HT-29 (cell line): ENCODE data around the gene C10orf105. TPM values are rescaled to one million over a fixed set of nuclear protein-coding genes. Genes with fewer than 3 reads are reported as not detected.

Experiments
- DNase-seq: peaks from one replicate; pipeline ENCODE4 v3.0.0-alpha.2; 2015; ENCODE audit warnings: low spot score
- total RNA-seq: library from RNA; depleted of rRNA; stranded (reverse); fragments of >200 nt; shearing (Covaris generic); gene quantifications from 2 replicates; pipeline ENCODE4 v1.2.3, GENCODE V29; 2014

The C10orf105 gene
- total RNA-seq, 1 experiment from 2014 or later = 0.20 TPM

DNA sequence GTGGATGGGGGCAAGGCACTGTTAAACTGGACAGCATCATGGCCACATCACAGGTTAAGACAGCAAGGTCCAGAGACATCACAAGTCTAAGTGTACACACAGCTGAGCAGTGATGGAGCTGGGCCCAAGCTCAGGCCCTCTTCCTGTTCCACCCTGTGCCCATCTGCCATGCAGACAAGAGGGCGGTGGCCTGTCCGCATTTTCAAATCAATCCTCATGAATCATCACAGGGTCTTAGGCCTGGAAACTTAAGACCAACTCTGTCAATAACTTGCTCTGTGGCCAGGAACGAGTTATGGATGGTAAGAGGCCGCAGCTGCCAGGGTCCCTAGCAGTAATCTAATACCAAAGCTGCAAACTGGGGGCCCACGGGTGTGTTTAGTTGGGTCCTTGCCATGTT is 3.2 kb downstream of the C10orf105 start:
- no peak for DNase-seq

DNA sequence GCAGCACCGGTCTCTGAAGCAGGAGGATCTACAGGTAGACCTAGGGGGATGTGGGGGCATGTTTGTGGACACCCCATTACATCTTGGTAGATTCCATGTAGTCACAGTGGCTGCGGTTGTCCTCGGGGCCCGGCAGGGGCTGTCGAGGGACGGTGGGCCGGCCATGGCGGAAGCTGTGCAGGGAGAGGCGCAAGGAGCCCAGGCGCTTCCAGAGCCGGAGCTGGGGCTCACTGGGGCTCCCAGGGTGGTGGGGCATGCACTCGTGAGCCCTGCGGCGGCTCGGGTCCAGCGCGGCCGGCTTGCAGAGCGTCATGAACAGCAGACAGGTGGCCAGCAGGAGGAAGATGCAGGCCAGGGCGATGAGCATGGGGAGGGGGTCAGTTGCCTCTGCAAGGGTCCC is 3.7 kb downstream of the C10orf105 start:
- no peak for DNase-seq

DNA sequence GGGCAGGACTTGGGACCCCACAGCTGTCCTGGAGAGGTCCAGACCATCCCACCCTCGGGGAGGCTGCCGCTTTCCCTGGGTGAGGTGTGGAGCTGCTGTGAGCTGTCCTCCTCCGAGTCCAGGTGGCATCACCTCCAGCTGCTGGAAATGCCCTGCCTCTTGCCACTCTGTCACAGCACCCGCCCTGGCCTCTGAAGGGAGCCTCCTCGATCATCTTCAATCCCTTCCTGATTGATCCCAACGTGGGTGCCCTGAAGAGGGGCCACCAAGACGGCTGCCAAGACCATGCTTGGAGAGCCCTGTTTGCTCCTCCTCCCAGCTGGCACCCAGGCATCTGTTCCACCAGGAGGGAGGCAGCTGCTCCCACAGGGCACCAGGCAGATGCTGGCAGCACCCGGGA is 4.6 kb downstream of the C10orf105 start:
- DNase-seq = no peak

DNA sequence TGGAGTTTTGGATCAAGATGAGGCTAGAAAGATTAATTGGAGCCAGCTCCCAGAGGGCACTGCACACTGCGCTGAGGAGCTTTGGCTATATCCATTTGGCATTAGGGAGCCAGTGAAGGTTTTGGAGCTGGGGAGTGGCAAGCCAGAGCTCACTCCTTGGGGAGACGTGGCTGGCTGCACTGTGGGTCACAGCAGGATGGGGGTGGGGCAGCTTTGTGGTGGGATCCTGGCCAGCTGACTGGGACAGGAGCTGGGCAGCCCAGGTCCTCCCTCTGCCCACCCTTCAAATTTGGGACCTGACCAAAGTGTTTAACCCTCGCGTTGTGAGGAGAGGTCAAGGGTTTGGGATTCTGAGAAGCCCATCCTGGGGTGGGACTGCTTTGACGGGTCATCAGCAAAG is 5.0 kb downstream of the C10orf105 start:
- no peak for DNase-seq

DNA sequence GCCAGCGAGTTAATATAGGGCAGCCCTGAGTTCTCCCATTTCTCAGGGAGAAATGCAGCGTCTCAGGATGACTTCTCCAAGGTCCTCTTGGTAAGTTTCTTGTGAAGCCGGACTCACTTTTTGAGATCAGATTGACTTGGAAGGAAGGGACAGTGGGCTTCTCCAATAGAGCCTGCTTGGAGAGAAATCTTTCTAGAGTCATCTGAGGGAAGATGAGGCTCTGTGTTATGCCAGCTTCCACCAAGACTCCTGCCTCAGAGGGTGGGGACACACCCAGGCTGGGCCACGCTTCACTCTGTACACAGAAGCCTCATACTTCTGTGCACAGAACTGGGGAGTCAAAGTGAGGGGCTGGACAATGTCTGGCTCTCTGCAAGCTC is 5.6 kb downstream of the C10orf105 start:
- DNase-seq = no peak

DNA sequence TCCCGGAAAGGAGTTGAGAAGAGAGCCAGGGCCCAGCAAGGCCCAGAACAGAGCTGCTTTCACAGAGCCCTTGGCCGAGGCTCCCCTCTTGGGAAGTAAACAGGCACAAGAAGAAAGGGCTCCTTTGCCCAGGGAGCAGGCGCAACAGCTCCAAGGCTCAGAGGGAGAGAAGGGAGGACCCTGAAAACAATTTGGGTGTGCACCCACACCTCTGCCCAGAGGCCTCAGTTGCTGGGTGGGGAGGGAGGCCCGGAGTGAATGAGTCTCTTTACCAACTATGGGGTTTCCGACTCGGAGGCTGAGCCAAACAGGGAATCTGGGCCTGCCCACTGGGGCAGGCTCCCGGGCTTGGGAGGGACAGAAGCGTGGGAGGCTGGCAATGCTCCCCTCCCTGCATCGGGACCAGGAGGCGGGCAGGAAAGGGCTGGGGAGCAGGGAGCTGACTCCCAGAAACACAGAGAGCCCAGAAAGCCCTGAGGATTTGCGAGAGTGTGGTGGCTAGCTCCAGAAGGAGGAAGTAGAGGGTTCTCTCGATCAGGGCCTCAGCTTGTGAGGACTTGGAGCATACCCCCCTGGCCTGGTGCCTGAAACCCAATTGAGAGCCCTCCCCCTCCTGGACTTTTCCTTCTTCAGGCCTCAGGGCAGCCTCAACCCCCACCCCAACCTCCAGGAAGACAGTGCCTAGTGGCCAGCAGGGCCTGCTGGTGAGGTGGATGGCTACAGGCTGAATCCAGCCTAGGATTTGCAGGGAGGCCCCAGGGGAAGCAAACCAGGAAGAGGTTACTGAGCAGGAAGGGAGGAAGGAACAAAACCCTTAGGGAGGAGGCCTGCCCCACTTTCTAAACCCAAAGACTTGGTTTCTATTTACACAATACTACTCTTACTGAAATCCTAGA is 6.2 kb downstream of the C10orf105 start:
- peak; percentile 72 for DNase-seq

DNA sequence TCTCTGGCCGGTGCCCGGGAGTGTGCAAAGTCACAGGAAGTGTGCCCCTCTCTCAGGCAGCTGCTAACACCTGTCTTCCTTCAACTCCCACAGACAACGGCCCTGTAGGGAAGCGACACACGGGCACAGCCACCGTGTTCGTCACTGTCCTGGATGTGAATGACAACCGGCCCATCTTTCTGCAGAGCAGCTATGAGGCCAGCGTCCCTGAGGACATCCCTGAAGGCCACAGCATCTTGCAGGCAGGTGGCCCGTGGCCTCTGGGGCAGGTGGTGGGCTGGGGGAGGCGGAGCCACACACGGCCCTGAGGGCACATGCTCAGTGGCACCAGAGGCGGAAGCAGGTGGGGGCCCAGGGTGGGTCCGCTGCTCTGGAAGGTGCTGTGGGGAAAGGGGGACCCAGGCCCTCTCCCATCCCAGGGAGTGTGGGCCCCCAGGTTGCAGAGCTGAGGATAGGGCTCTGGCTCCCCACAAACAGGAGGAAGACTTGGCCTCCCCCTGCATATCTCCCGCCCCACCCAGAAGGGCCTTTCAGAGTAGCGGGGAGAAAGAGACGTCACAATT is 6.9 kb downstream of the C10orf105 start:
- no peak for DNase-seq

DNA sequence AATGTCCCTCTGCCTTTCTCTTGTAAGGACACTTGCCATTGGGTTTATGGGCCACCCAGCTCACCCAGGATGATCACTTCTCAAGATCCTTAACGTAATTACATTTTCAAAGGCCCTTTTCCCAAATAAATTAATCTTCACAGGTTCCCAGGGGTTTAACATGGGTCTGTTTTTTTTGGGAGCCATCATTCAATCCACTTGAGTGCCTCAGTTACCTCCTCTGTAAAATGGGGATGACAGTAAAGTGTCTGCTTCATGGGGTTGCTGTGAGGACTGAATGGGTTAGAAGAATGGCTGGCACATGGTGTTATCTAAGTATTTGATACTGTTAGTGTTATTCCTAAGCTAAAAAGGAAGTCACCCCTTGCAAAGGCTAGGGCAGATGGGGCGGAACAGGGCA is 7.4 kb downstream of the C10orf105 start:
- DNase-seq = no peak

DNA sequence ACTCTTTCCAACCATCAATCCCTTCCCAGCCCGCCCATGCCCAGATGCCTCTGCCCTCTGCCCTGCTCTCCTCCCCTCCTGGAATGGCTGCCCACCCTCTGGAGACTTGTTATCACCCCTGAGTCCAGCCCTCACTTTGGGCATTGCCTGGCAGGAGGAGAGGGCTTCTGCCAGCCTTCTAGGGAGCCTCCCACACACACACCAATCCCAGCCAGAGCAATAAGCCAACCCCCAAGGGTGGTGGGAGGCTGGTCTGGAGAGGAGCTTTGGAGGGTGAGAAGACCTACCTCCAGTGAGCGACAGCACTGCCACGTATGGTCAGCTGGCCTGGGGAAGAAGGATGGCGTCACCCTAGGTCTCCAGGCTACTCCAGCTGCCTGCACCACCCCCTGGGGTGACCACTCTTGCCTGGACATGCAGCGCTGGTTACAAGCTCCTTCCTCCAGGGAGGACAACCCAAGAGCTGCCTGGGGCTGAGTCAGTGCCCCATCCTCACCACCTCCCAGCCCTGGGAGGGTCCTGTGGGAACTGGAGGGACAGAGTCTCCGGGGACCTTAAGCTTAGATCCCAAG is 8.4 kb downstream of the C10orf105 start:
- DNase-seq = no peak

DNA sequence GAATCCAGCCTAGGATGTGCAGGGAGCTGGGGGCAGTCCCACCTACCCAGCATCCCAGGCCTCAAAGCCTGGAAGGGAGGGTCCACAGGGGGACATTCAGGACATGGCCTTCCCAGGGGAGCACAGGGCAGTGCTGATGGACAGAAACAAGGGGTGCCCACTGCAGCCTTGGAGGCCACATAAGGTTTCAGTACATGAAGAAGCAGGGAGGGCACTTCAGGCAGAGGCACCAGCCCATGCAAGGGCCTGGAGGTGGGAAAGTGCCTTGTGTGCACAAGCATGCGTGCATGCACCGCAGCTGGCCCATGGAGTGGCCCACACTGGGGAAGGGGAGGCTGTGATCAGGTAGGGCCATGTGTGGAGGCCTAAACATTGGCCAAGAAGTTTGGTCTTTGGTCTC is 9.1 kb downstream of the C10orf105 start:
- DNase-seq = no peak

DNA sequence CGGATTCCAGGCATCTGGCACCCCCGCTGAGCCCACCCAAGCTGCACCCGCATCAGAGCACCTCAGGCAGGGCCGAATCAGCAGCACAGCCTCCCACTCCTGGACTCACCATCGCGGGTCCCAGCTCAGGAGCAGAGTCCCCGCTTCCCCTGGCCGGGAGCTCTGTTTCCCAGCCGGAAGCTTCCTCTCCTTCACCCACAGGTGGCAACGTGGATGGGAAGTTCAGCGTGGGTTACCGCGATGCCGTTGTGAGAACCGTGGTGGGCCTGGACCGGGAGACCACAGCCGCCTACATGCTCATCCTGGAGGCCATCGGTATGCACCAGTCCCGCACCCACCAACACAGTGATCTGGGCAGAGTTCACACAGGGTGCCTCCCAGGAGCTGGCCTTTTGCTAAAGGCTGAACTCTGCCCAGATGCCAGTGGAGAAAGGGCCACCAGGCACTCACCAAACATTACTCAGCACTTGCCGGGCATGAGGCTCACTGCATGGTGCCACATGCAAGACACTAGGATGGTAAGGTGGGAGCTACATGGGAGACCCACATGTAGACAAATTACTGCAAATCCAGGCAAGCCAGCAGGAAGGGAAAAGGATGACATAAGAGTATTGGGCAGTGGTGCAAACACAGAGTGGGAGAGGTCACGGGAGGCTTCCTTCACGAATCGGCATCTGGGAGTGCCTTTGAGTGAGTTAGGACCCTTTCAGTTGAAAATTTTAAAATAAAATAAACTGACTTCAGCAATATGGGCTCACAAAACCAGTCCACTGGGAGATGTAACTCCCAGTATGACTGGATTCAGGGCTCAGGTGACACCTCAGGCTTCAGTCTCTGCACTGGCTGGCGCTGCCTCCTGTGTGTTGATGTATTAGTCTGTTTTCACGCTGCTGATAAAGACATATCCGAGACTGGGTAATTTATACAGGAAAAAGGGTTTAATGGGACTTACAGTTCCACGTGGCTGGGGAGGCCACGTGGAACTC is 10.4 kb downstream of the C10orf105 start:
- DNase-seq = peak; percentile 36

DNA sequence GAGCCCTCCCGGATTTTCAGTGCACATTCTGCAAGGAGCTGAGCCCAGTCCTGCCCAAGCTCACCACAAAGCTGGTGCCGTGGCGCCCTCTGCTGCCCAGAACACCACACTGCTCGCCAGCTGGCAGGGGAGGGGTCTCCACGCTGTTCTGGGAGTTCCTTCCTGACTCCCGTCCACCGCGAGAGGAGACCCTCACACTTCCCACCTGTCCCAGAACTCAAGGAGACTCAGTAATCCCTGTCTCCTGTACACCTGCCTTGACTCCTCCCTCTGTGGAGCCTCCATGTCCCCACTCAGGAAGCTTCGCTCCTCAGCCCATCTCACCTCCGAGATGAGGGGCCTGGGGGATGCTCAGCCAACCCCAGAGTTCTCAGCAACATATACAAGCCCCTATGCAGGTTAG is 11.3 kb downstream of the C10orf105 start:
- peak; percentile 50 for DNase-seq

DNA sequence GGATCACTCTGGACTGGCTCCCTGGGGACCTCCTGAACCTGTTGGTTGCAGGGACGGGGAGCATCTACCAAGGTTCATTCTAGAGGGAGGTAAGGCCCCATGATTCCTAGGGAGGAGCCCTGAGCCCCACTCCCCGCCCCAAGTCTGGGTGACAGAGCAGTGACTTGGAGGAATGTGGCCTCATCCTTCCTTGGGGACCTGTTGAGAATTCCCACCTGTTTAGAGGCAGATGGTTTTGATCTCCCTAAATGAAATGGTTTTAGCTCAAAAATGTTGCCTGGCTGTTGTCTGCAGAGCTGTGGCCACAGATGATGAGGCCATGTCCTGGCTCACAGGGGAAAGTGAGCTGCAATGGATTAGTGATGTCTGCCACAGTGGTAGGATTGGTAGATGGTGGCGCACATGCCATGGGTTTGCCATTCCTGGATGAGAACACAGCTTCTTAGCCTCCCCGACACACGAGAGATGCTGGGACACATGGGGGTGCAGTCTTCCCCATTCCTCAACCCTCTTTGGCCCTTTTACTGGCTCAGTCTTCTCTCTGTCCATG is 12.3 kb downstream of the C10orf105 start:
- DNase-seq = no peak

DNA sequence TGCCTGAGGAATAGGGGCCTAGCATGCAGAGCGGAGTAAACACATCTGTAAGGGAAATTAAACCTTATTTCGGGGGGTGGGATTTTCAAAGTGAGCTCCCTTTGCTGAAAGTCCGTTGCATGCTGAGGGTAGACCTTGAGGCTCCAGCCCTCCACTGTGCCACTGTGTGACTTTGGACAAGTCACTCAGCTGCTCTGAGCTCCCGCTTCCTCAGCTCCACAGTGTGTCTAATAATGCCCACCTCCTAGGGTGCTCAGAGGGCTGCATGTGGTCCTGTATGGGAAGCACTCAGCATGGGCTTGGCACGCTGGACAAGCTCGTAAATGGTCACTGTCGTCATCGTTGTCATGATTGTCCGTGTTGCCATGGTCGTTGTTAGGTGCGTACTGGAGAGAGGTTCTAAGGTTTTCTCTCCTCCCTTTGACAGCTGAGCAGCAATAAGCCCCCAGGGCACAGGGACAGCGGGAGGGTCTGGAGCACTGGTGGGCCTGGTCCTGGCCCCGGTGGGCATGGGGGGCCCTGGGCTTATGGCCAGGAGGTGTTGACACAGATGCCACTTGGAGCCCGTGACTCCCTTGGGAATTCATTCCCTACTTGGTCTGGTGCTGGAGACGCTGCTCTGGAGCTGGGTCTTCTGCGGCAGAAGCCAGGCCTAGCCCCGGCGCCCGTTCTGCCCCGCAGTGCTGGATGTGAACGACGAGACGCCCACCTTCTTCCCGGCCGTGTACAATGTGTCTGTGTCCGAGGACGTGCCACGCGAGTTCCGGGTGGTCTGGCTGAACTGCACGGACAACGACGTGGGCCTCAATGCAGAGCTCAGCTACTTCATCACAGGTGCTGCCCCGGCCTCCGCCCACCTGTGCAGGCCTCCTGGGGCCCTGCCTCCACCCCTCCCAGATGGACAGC is 13.1 kb downstream of the C10orf105 start:
- no peak for DNase-seq

DNA sequence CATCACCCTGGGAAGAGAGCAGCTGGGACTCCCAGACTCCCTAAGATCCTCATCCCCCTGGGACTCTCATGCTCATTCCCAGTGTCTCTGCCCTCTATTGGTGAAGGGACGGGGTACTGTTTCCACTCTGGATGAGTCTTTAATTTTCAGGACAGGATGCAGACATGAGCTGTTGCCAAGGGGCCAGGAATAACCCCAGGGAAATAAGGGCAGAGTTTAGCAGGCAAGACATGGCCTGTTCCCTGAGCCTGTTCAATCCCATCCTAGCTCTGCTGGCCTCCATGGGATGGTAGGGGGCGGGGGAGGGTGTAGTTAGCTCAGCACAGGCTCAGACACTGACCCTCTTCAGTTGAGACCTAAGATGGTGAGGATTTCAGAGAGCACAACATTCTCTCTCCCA is 14.0 kb downstream of the C10orf105 start:
- no peak for DNase-seq

DNA sequence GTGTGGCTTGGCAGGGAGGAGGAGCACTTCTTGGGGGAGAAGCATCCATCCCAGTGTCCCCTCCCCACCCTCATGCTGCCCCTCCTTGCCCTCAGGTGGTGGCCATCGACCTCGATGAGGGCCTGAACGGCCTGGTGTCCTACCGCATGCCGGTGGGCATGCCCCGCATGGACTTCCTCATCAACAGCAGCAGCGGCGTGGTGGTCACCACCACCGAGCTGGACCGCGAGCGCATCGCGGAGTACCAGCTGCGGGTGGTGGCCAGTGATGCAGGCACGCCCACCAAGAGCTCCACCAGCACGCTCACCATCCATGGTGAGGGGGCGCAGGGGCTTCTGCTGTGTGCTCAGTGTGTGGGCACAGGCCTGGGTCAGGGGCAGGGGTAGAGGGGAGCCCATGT is 14.8 kb downstream of the C10orf105 start:
- no peak for DNase-seq

DNA sequence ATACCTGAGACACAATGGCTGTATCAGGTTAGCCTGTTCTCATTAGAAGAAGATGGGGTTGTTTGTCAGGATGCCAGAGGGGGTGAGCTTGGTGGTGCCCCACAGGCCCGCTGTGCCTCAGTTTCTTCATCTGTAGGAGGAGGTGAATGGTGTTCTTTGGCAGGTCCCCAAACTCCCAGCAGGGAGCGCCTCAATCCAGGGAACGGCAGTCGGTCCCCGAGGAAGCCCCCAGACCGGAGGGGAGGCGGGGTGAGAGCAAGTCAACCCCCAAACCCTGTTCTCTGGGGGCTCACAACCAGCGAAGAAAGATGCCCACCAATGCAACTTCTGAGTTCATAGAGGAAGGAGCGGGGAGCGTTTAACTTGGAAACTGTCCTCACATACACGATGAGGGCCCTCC is 16.0 kb downstream of the C10orf105 start:
- DNase-seq = no peak

DNA sequence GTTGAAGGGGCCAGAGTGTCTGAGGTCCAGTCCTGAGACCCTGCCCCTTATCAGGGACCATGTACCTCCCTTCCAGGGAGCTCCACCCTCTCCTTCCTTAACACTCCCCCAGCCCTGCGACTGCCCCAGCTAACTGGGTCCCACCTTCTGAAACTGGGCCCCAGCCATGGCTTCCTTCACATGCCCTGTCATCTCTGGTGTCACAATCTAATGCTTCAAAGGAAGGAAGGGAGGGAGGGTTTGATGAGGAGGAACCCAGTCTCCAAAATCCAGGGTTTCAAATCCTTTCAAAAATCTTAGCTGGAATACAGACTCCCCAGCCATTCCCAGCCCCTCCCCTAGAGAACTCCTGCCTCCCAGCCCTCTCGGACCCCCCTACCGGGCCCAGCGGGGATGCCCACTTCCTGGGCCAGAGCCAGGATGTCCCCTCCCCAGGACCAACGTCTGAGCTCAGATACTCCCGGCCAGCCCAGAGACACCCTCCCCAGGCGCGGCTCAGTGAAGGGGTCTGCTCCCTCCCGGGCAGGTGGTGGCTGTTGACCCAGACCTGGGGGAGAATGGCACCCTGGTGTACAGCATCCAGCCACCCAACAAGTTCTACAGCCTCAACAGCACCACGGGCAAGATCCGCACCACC is 18.0 kb downstream of the C10orf105 start:
- DNase-seq = no peak

DNA sequence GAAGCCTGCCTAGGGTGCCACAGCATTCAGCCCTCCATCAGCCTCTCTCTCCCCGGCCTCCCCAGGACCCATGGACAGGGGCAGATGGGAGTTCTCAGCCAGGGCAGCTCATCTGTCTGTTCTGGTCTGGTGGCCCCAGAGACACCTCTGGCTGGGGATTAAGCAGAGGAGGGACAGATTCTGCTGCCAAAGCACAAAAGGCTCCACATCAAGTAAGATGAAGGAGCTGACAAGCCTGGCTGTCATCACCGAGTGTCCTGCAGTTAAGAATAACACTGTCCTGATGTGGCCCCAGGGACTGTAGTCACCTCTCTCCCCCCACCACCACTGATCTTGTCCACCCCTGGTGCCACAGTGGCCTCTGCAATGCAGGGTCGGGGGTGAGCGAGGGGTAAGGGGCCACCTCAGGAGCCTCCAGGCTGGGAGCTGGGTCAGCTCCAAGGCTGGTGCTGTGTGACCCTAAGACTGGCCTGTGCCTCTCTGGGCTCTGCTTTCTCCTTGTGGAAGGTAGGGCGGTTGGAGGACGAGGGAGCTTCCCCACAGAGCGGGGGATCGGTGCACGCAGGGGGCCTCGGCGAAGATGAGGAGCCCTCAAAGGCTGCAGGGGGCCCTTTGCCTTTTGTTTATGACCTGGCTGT is 18.7 kb downstream of the C10orf105 start:
- DNase-seq = no peak
